H1 (cell line): ENCODE data around the gene GPC3. TPM values are rescaled to one million over a fixed set of nuclear protein-coding genes. Genes with fewer than 3 reads are reported as not detected.

ENCODE experiments used
- ASH2L ChIP-seq: fragments of 200-600, 300-600 bp; sonication (generic); IDR thresholded peaks from one replicate; pipeline ENCODE4 v1.7.1; 2017; ENCODE audit warnings: low read length
- BACH1 ChIP-seq: IDR thresholded peaks from 2 replicates; pipeline ENCODE4 v1.6.1; 2012; ENCODE audit warnings: low read length, improper control_type of control experiment
- CHD7 ChIP-seq: fragments of 300-600 bp; sonication (generic); IDR thresholded peaks from 2 replicates; pipeline ENCODE4 v1.7.1; 2012; ENCODE audit warnings: low read length, moderate library complexity, mild to moderate bottlenecking, inconsistent platforms; ENCODE audit not compliant: insufficient replicate concordance
- GABPA ChIP-seq: IDR thresholded peaks from 2 replicates; pipeline ENCODE4 v1.6.1; 2011; ENCODE audit warnings: mild to moderate bottlenecking, low read length, moderate library complexity, borderline replicate concordance; ENCODE audit not compliant: insufficient read depth
- KDM5A ChIP-seq: fragments of 200-600 bp; IDR thresholded peaks from 2 replicates; pipeline ENCODE4 v1.7.1; 2012; ENCODE audit warnings: mild to moderate bottlenecking, low read length, inconsistent platforms, mixed read lengths
- NANOG ChIP-seq: IDR thresholded peaks from 2 replicates; pipeline ENCODE4 v1.6.1; 2011; ENCODE audit warnings: low read length, low read depth, mild to moderate bottlenecking, inconsistent platforms; ENCODE audit not compliant: insufficient read depth, poor library complexity, severe bottlenecking
- NRF1 ChIP-seq: IDR thresholded peaks from 2 replicates; pipeline ENCODE4 v1.6.1; 2011; ENCODE audit warnings: mild to moderate bottlenecking, low read depth, low read length, improper control_type of control experiment
- RBBP5 ChIP-seq: IDR thresholded peaks from 2 replicates; pipeline ENCODE4 v1.7.1; 2012; ENCODE audit warnings: low read depth, mild to moderate bottlenecking, inconsistent platforms, low read length, moderate library complexity, borderline replicate concordance
- SP4 ChIP-seq: IDR thresholded peaks from 2 replicates; pipeline ENCODE4 v1.6.1; 2012; ENCODE audit warnings: low read length, inconsistent platforms
- SRF ChIP-seq: IDR thresholded peaks from 2 replicates; pipeline ENCODE4 v1.6.1; 2011; ENCODE audit warnings: mild to moderate bottlenecking, low read depth, low read length, moderate library complexity
- ZNF274 ChIP-seq: IDR thresholded peaks from 2 replicates; pipeline ENCODE4 v1.7.0; 2012; ENCODE audit warnings: low read length, borderline replicate concordance; ENCODE audit errors: extremely low read depth
- polyA plus RNA-seq, 7 experiments: library from polyadenylated mRNA; depleted of rRNA in 3 of 7; stranded (reverse) in 5 of 7; unstranded in 2 of 7; fragments of >200 nt in 5 of 7; fragments of 200-250 nt in 2 of 7; gene quantifications; 1 replicate in 5 of 7; 2 replicates in 1 of 7; 4 replicates in 1 of 7; pipeline versions ENCODE4 v1.2.1 to v1.2.3, GENCODE V29; 2011 to 2013; ENCODE audit warnings: missing spikeins in 2 of 7, mixed read lengths in 2 of 7
- total RNA-seq: library from RNA; stranded (reverse); fragmentation: NEBNext Ultra II Directional; extraction: Animal tissue kit (Norgen Biotek cat#: 25700); gene quantifications from 2 replicates; pipeline ENCODE4 v1.2.1, GENCODE V29; 2021

The GPC3 gene
- total and polyA plus RNA-seq, 2 of the 8 experiments (the other 6 are each of a cell fraction or from before 2014, with no cell fraction given), result 64.8 to 71.9 TPM

DNA sequence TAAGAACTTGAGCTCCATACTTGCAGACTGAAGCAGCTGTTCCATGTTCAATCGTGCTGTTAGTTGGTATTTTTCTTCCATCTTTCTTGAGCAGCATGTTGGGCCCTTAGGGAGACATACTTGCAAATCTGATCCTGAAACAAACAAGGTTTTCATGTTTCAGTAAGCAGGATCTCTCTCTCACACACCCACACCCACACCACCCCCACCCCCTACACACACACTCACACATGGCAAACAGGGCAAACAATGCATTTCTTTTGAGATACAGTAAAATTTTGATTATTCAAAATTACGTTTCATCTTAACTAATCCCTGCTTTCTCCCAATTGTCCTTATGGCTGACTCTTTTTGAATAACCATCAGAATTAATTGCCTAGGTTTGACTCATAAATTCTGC lies 32.3 kb downstream of the GPC3 start (continued):
- TF ChIP-seq CHD7 (no peak), SP4 (no peak), ASH2L (no peak), BACH1 (no peak), RBBP5 (no peak), GABPA (no peak), NANOG (no peak), ZNF274 (no peak), KDM5A (no peak), SRF (no peak), NRF1 (no peak)
